ENCODE results near the gene PERCC1.
"Not testable (repeated sequence)": the region's sequence is repeated elsewhere in the genome, so short reads cannot be mapped to it uniquely, and the experiment has no call there.

Gene PERCC1

GRCh38 chr16:1435921-1436697, 5.2 kb downstream of the PERCC1 start:
- DNase-seq: no peak

- DNase-seq: no peak
Observed at GRCh38 chr16:1436731-1437355, 6.0 kb downstream of the PERCC1 start.

GRCh38 chr16:1437606-1438005, 6.7 kb downstream of the PERCC1 start:
- DNase-seq: no peak

GRCh38 chr16:1438229-1439057, 7.6 kb downstream of the PERCC1 start:
- no peak for DNase-seq

DNA sequence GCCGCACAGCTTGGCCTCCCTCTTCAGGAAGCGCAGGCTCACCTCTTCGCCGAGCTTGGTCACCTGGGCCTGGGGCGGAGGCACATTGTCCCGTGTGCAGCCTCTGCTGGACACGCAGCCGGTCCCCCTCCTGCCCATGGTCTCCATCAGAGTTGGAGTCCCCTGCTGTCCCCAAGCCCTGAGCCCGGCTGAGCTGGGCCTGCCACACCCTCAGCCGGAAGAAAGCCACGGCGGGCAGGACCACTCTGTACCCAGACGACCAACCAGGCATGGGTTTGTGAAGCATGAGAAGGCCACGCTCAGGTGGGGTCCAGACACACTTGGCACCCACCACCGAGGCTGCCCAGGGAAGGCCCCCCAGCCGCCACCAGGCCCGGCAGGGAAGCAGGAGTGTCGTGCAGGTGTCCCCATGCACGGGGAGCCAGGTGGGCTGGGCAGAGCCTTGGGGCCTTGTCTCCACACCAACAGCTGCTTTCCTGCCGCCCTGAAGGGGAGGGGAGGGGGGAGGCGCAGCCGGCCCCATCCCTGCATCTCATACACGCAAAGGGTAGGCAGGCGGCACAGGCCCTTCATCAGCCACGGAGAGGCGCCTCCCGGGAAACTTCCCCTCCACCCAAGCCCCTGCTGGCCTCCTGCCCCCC, 8.3 kb downstream of the PERCC1 start:
- no peak for DNase-seq

DNA sequence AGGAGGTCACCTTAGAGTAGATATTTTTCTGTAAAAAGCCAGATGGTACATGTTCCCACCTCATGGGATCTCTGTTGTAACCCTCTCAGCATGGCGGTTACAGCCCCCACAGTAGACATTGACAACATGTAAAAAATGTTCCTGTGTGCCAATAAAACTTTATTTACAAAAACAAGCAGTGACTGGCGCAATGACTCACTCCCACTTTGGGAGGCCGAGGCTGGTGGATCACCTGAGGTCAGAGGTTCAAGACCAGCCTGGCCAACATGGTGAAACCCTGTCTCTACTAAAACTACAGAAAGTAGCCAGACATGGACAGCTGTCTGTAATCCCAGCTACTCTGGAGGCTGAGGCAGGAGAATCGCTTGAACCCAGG, 8.8 kb downstream of the PERCC1 start:
- not testable (repeated sequence) for DNase-seq

DNA sequence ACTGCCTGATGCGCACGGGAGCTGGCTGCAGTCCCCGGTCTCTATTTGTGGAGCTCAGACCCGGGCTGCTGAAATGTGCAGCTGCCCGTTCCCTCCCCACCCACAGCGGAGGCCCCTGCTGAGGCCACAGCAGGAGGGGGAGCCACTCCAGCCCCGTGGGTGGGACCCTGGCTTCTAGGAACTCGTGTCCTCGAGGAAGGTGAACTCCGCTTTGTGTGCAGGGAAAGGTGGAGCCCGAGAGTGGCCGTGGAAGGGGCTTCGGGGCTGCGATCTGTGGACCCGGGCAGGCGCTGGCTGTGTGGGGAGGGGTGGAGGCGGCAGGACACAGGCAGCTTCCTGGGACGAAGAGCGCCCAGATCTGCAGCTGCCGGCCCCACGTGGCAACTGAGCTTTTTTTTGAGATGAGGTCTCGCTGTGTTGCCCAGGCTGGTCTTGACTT, 10.5 kb downstream of the PERCC1 start:
- DNase-seq: no peak

DNA sequence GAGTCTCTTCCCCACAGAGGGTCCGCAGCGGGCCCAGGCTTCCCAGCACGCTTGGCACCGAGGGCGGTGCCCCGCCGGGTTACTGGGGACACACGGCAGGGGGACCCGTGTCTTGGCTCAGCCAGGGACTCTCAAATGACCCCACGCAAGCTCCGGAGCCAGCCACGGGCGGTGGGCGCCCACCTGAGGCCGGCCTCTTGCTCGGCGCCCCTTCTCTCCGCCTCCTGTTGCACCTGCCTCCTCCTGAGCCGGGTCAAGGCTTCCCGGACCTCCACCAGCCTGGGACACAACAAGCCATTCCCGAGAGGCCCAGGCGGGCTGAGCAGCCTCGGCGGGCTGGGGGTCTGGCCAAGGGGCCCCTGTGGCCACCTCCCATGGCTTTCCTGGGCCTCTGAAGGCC, 11.8 kb downstream of the PERCC1 start:
- no peak for DNase-seq

DNA sequence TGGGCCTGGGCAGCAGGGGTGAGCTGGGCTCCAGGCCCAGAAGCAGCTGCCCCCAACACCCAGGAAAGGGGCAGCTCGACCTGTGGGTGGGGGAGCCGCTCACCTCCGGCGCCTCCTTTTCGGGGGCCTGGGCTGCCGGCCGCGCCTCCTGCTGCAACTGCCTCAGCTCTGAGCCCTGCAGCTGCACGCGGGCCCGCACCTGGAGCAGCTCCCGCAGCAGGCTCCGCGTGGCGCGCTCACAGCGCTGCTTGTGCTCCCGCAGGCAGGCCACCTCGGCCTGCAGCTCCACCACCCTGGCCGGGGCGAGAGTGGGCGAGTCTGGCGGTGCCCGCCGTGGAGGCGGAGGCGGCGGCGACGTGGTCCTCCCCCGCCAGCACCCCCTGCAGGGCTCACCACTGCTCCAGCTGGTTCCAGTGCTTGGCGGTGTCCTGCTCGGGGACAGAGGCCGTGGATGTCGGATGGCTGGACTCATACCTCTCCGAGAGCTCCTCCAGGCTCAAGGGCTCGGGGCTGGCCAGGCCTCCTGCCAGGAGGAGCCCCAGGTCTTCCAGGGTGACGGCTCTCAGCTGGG, 12.6 kb downstream of the PERCC1 start:
- DNase-seq: no peak

DNA sequence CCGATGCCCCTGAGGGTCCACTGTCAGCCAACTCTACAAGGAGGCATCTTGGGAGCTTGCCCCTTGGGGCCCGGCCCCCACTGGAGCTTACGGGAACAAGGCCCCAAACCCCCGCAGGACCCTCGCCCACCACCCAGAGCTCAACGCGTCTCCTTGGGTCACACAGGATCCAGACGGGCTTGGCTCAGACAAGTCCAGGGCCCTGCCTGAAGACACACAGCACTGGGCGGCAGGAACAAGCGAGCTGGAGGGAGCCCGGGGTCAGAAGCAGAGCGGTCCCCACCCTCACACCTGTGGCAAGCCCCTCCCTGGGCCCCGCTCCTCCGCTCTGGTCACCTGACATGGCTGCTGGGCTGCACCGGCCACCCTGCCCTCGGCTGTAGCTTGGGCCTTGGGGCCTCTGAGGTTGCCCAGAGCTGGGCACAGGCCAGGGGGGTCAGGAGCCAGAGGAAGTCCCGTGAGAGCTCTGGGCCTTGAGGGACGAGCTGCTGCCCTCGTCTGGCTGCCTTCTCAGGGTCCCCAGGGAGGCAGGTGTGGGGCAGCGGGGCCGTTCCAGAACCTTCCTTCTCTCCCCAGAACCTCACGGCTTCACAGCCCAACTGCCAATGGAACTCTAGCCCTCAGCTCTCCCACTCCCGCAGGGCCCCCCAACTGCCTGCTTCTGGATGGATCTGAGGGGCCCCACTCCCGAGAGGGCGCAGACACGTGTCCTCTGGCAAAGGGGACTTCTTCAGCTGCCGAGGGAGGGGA, 13.3 kb downstream of the PERCC1 start, which contains the start of gene CCDC154:
Gene CCDC154 (minus strand): TSS at position 577 of the 750 bp plus-strand sequence. CDS start 234 bp downstream, at position 343.
- DNase-seq: no peak

DNA sequence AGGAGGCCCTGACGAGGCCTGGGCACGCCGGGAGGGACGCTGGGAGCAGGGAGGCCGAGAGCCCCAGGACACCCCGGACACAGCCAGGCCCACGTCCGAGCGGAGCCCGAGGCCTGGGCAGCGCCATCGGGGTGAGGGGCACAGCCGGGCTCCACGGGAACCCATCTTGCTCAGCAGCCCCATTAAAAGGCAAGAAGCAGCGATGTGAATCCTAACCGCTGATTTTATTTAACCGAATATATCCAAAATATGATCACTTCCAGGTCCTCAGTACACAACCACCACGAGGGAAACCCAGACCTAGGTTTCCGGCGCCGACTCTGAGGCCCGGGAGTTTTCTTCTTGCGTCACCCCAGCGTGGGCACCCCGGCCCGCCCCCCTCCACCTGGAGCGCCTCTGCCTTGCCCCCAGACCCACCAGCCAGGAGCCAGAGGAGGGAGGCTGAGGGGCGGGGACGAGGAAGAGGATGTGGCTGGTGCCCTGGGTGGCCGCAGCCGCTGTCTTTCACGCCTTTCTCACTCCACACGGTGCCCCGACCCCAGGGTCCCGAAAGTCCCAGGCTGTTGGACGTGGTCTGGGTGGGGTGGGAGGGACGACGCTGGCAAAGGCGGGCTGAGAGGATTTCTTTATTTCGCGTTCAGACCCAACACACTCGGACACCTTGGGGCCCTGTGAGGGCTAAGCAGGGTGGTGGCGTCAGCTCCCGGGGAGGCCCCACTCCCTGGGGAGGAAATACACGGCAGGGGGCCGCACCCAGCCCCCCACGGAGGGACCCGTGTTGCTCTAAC, 14.0 kb downstream of the PERCC1 start:
- DNase-seq: no peak

DNA sequence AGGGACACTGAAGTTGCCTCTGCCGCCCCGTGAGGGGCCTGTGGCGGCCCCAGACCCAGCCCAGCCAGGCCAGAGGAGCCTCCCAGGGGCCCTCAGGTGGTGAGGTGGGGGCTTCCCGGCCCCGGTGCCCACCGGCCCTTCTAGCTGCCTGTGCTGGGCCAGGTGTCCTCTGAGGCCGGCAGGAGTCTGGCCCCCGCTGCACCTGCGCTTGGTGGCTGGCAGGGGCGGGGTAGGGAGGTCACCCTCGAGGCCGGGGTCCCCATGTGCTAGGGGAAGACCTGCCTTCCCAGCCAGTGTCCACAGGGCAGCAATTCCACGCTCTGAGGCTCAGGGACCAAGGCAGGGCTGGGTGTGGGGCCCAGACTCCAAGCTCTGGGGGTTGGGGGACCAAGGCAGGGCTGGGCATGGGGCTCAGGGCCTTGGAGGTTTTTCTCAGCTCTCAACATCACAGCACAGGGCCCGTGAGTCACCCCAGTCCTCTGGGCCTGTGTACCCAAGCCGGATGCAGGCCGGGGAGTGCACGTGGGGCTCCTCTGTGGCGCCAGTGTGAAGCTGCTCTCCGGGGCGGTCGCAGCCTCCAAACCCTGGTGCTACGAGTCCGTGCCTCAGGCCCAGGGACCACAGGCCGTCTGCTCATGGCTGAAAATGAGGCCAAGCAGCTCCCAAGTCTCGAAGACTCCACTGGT, 14.8 kb downstream of the PERCC1 start:
- no peak for DNase-seq

GRCh38 chr16:1446296-1447080, 15.6 kb downstream of the PERCC1 start:
- no peak for DNase-seq

DNA sequence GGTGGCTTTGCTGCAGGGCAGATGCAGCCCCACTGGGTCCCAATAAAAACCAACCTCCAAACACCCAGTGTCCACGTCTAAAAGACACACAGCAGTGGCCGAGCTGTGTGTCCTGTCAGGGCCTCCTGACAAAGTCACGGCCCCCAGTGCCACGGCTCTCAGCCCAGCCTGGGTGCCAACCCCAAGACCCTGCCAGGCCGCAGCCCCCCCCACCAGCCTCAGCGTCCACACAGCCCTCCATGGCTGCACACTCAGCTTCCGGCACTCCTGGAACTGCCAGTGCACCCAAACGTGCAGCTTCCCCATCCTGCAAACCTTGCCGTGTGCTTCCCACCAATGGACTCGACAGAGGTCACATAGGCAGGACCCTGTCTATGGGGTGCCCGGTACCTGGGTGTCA, 17.1 kb downstream of the PERCC1 start:
- no peak for DNase-seq

DNA sequence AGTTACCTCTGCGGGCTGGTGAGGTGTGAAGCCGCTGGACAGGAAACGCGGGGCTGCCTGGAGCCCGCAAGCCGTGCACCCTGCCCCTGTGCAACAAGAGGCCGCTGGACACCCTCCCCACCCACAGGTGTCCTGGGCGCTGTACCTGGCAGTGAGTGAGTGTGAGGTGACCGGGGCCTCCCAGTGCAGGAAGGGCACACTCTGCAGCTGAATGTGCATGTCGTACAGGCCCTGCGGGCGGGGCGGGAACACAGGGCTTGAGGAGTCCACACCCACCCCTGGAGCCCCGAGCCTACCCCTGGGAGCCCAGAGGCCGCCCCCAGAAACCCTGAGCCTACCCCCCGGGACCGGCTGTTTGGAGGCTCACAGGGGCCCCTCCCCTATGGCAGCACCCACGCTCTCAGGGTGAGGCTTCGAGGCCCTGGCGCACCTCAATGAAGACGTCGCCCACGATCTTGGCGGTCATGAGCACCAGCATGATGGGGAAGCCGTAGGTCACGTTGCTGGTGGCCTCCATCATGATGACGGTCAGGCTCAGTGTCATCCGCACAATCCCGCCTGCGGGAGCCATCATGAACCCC, 17.7 kb downstream of the PERCC1 start:
- no peak for DNase-seq

GRCh38 chr16:1449201-1449788, 18.4 kb downstream of the PERCC1 start:
- DNase-seq: no peak

GRCh38 chr16:1450218-1450617, 19.3 kb downstream of the PERCC1 start:
- DNase-seq: no peak

DNA sequence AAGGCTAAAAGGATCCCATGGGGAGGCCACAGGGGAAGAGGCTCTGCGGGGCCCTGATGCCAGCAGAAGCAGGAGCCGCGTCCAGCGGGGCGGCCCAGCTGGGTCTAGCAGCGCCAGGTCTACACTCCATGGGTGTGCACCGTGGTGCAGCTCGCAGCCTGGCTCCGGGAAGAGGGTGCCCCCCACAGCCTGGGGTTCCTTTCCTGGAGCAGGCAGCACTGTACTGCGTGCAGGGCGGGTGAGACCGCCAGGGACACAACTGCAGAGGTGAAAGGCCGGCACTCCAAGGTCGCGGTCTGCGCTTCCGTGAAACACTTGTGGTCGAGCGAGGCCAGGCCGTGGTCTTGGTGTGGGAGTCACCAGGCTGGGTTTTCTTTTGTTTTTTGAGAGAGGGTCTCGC, 20.0 kb downstream of the PERCC1 start:
- no peak for DNase-seq
